Ascending aorta (tissue), 2 donors: ENCODE results near the gene PCMT1. TPM values are rescaled to one million over a fixed set of nuclear protein-coding genes. Genes with fewer than 3 reads are reported as not detected.

Experiments used
- DNase-seq, 2 donors: peaks; one replicate each; pipeline ENCODE4 v3.0.0-alpha.2; 2019; ENCODE audit warnings: low spot score in 2 of 2
- H3K27ac ChIP-seq, 2 donors: fragments of 200-600 bp; sonication (generic); one replicate each; pipeline ENCODE4 v1.5.1; 2016 to 2017; ENCODE audit warnings: mild to moderate bottlenecking in 1 of 2
- H3K27me3 ChIP-seq: fragments of 200-600 bp; sonication (generic); one replicate; pipeline ENCODE4 v1.5.1; 2017
- H3K36me3 ChIP-seq, 2 donors: fragments of 200-600 bp; sonication (generic); one replicate each; pipeline ENCODE4 v1.5.1; 2016
- H3K4me1 ChIP-seq, 2 donors: fragments of 200-600 bp; sonication (generic); one replicate each; pipeline ENCODE4 v1.5.1; 2016 to 2017; ENCODE audit warnings: mild to moderate bottlenecking in 1 of 2
- H3K4me3 ChIP-seq, 2 donors: fragments of 200-600 bp; sonication (generic); one replicate each; pipeline ENCODE4 v1.5.1; 2016 to 2017; ENCODE audit warnings: mild to moderate bottlenecking in 1 of 2
- H3K9me3 ChIP-seq, 2 donors: fragments of 200-600 bp; sonication (generic); one replicate each; pipeline ENCODE4 v1.5.1; 2016
- CTCF ChIP-seq, 3 experiments: fragments of 200-600 bp in 2 of 3; fragments of 450-650 bp in 1 of 3; sonication (generic) in 2 of 3; IDR thresholded peaks; one replicate each; pipeline ENCODE4 v1.5.1; 2016 to 2019; ENCODE audit warnings: antibody characterized with exemption in 3 of 3, mild to moderate bottlenecking in 1 of 3, moderate library complexity in 1 of 3
- intact Hi-C: fragments of 100-400 bp; cut with DNase I; formaldehyde crosslinking; loops from one replicate; pipeline ENCODE4 v1.15.1; 2023
- total RNA-seq: library from RNA; depleted of rRNA; stranded (reverse); fragments of >200 nt; gene quantifications from one replicate; pipeline ENCODE4 v1.1.0, GENCODE V29; 2016

The PCMT1 gene
- total RNA-seq, 1 donor from 2014 or later, result 23.5 TPM

GRCh38 chr6:149725785-149726184, 23.8 kb upstream of the PCMT1 start:
- no peak for TF ChIP-seq CTCF (IDR thresholded peaks at IDR 0.05)
- Histone ChIP-seq H3K27me3 (no peaks in the 10 kb centered on the region), H3K27ac (no peak overlapping the region), H3K36me3 (peaks cover 22 to 43% of the 10 kb centered on the region in 2 donors), H3K9me3 (no peaks in the 10 kb centered on the region), H3K4me3 (no peak overlapping the region), H3K4me1 (no peaks in the 10 kb centered on the region)
- DNase-seq, result no peak
- intact Hi-C loops, result no loop called here

DNA sequence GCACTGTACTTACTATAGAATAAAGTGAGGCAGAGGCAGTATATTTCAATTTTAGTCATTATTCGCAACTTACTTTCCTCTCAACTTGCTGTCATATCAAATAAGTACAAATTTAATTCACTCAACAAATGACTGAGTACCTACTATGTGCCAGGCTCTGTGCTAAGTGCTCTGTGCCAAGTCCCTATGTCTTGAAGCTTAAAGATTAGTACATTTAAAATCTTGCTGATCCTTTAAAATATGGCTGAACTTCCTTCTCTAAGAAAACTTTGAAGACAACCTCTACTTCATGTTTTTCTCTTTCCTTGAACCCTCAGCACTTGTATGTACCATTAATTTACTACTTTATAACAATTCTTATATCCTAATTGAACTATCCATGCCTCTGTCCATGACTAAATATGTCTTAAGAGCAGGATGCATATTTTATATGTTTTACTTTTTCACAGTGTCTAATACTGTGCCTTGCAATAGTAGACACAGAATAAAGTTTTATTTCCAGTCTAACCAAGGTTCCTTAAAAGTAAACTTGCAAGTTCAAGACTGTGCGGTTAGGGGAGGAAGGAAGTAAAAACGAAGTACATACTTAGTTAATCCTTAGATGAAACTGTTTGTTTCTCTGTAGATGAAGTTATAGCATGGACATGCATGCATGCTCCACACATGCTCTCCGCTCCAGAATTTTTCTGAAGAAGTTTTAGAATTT, 21.6 kb upstream of the PCMT1 start:
- Histone ChIP-seq H3K9me3 (no peaks in the 10 kb centered on the region), H3K27me3 (no peaks in the 10 kb centered on the region), H3K4me1 (no peaks in the 10 kb centered on the region), H3K36me3 (peaks cover 38 to 62% of the 10 kb centered on the region in 2 donors), H3K27ac (no peak overlapping the region), H3K4me3 (no peak overlapping the region)
- intact Hi-C loops, result no loop called here
- no peak for DNase-seq
- no peak for TF ChIP-seq CTCF (IDR thresholded peaks at IDR 0.05)

- intact Hi-C loops, result no loop called here
- no peaks in the 10 kb centered on the region for H3K27me3 ChIP-seq
- H3K27ac ChIP-seq, result no peak overlapping the region
- no peak overlapping the region for H3K4me3 ChIP-seq
- peaks cover 41 to 62% of the 10 kb centered on the region in 2 donors for H3K36me3 ChIP-seq
- H3K9me3 ChIP-seq, result no peaks in the 10 kb centered on the region
- DNase-seq, result peak in 1 of 2 donors; percentile 28
- TF ChIP-seq CTCF (IDR thresholded peaks at IDR 0.05), result no peak
- H3K4me1 ChIP-seq, result no peaks in the 10 kb centered on the region
These were observed 20.9 kb upstream of the PCMT1 start for GRCh38 chr6:149728499-149729234.

DNA sequence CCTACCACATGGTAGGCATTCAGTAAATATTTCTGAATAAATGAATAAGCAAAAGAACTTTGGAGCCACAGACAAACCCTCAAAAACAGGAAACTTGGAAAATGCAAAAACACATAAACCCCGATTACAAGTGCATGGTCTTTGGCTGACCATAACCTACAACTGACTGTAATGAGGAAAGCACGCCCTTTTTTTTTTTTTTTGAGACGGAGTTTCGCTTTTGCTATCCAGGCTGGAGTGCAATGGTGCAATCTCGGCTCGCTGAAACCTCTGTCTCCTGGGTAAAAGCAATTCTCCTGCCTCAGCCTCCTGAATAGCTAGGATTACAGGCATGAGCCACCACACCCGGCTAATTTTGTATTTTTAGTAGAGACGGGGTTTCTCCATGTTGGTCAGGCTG, 19.7 kb upstream of the PCMT1 start:
- no peak for TF ChIP-seq CTCF (IDR thresholded peaks at IDR 0.05)
- no peak overlapping the region for H3K27ac ChIP-seq
- intact Hi-C loops, result no loop called here

GRCh38 chr6:149733089-149733720, 16.3 kb upstream of the PCMT1 start:
- intact Hi-C loops, result no loop called here
- no peaks in the 10 kb centered on the region for H3K27me3 ChIP-seq
- no peak for TF ChIP-seq CTCF (IDR thresholded peaks at IDR 0.05)
- H3K27ac ChIP-seq, result no peak overlapping the region
- peaks cover 67 to 68% of the 10 kb centered on the region in 2 donors for H3K36me3 ChIP-seq
- H3K4me1 ChIP-seq, result no peaks in the 10 kb centered on the region
- DNase-seq, result no peak
- H3K4me3 ChIP-seq, result no peak overlapping the region
- no peaks in the 10 kb centered on the region for H3K9me3 ChIP-seq

More for the DNA sequence above, 19.7 kb upstream of the PCMT1 start:
- no peak overlapping the region for H3K4me3 ChIP-seq
- H3K4me1 ChIP-seq, result no peaks in the 10 kb centered on the region
- H3K36me3 ChIP-seq, result peaks cover 47 to 67% of the 10 kb centered on the region in 2 donors
- no peaks in the 10 kb centered on the region for H3K27me3 ChIP-seq
- DNase-seq, result no peak
- no peaks in the 10 kb centered on the region for H3K9me3 ChIP-seq
